Neuron (in vitro differentiated cells): Measurements from ENCODE around the gene RPS19.
"Not testable (repeated sequence)": the region's sequence is repeated elsewhere in the genome, so short reads cannot be mapped to it uniquely, and the experiment has no call there.

Experiments used
- H2AFZ ChIP-seq: one replicate; pipeline ENCODE4 v1.6.1; 2013; ENCODE audit warnings: low read depth, mild to moderate bottlenecking, inconsistent platforms, low read length, moderate library complexity
- H3K27me3 ChIP-seq: one replicate; pipeline ENCODE4 v1.6.1; 2013; ENCODE audit warnings: low read length; ENCODE audit not compliant: insufficient read depth
- H3K36me3 ChIP-seq: one replicate; pipeline ENCODE4 v1.6.1; 2013; ENCODE audit warnings: low read length; ENCODE audit not compliant: insufficient read depth
- H3K4me1 ChIP-seq: one replicate; pipeline ENCODE4 v1.6.1; 2013; ENCODE audit warnings: low read length; ENCODE audit not compliant: insufficient read depth
- H3K4me3 ChIP-seq: 2 replicates; pipeline ENCODE4 v1.5.1; 2013; ENCODE audit warnings: mild to moderate bottlenecking, low read length, moderate library complexity
- H3K9me3 ChIP-seq: one replicate; pipeline ENCODE4 v1.6.1; 2013; ENCODE audit warnings: low read length

RPS19 gene

GRCh38 chr19:41863209-41863931 lies 3.3 kb downstream of the RPS19 start:
- no peak overlapping the region for H3K4me3 ChIP-seq
- H3K9me3 ChIP-seq, result no peaks in the 10 kb centered on the region
- H2AFZ ChIP-seq, result no peak overlapping the region
- H3K4me1 ChIP-seq, result peaks cover 23% of the 10 kb centered on the region
- H3K27me3 ChIP-seq, result no peaks in the 10 kb centered on the region
- peaks cover 64% of the 10 kb centered on the region for H3K36me3 ChIP-seq

- peaks cover 74% of the 10 kb centered on the region for H3K36me3 ChIP-seq
- no peaks in the 10 kb centered on the region for H3K9me3 ChIP-seq
- peaks cover 21% of the 10 kb centered on the region for H3K4me1 ChIP-seq
- H2AFZ ChIP-seq, result no peak overlapping the region
- H3K4me3 ChIP-seq, result no peak overlapping the region
- H3K27me3 ChIP-seq, result no peaks in the 10 kb centered on the region
Observed at GRCh38 chr19:41864374-41864773, 4.3 kb downstream of the RPS19 start.

DNA sequence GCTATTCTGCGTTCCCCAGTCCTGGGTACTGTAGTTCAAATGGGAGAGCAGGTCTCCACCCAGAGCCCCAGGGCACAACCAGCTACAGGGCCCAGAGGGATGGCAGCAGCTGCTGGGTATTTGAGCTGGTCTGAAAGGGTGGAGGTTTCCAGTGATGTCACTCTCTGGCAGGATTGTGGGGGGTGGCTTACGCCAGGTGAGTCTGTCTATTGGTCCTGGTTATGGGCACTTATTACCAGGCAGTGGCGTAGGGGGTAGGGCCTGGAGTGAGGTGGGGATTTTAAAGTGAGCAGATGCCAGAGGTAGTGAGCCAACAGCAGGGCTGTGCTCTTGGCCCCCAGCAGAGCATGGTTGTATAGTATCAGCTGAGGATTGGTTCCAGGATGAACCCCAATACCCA lies 6.2 kb downstream of the RPS19 start:
- Histone ChIP-seq H3K9me3 (no peaks in the 10 kb centered on the region), H2AFZ (no peak overlapping the region), H3K27me3 (no peaks in the 10 kb centered on the region), H3K36me3 (peaks cover 86% of the 10 kb centered on the region), H3K4me3 (no peak overlapping the region), H3K4me1 (peaks cover 15% of the 10 kb centered on the region)

DNA sequence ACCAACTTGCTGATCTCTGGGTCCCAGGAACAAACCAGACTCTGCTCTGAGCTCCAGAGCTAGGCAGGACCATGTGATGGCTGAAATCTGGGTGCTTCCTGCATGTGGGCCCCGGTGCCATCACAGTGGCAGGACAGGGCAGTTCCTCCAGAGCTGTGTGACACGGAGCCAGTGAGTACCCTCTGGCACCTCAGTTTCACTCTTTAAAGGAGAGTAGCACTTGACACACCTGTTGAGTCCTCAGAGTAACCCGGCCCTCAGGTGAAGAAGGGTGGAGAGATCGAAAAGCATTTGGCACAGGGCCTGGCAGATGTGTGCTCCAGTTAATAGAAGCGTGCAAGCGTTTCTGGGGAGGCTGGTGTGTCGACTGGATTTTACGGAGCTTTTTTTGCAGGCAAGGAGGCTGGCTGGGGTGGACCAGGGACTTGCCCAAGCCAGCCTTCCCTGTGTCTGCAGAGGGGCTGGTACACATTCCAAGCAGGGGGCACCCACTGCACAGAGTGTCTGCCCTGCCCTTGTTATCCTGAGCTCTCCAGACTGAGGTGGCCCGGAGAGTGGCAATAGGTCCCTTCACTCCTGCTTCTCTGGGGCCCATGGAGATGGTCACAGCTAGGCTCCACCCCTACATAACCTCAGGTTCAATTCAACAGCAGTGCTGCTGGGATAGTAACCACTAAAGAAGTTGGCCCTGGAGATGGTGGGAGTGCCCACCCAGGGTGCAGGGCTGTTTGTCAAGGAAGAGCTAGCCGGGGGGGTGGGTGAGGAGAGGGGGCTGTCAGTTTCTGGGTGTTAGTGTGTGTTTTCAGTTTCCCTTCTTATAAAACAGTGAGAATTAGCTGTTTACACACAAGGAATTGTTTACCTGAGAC lies 8.3 kb downstream of the RPS19 start:
- H3K4me1 ChIP-seq, result no peaks in the 10 kb centered on the region
- H3K9me3 ChIP-seq, result no peaks in the 10 kb centered on the region
- no peak overlapping the region for H3K4me3 ChIP-seq
- H3K36me3 ChIP-seq, result peaks cover 73% of the 10 kb centered on the region
- H2AFZ ChIP-seq, result no peak overlapping the region
- no peaks in the 10 kb centered on the region for H3K27me3 ChIP-seq

- Histone ChIP-seq H2AFZ (no peak overlapping the region), H3K27me3 (no peaks in the 10 kb centered on the region), H3K9me3 (no peaks in the 10 kb centered on the region), H3K36me3 (peaks cover 68% of the 10 kb centered on the region), H3K4me1 (no peaks in the 10 kb centered on the region), H3K4me3 (no peak overlapping the region)
Observed at GRCh38 chr19:41868989-41869300, 8.9 kb downstream of the RPS19 start.

DNA sequence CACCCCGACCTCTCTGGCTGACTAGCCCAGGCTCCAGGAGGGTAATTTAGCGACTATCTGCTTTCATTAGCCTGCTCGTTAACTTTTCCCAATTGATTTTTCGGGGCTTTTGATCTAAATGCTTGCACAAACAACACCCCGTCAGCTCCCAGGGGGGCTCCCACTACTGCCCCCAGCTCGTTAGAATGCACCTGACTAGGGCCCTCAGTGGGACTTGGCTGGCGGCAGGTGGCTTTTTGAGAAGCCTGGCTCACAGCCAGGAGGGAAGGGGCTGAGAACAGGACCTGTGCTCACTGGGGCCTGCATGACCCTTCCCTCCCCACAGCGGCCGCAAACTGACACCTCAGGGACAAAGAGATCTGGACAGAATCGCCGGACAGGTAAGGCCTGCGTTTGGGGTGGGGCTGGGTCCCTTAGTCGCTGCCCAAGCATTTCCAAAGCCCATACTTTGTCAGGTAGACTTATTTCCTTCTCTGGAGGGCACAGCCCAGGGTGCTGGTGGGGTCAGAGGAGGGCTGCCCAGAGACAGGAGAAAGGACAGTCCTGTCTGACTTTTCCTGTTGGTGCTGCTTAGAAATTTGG lies 9.4 kb downstream of the RPS19 start:
- H3K27me3 ChIP-seq, result no peaks in the 10 kb centered on the region
- no peak overlapping the region for H3K4me3 ChIP-seq
- H3K36me3 ChIP-seq, result peaks cover 63% of the 10 kb centered on the region
- no peaks in the 10 kb centered on the region for H3K9me3 ChIP-seq
- H2AFZ ChIP-seq, result no peak overlapping the region
- no peaks in the 10 kb centered on the region for H3K4me1 ChIP-seq

DNA sequence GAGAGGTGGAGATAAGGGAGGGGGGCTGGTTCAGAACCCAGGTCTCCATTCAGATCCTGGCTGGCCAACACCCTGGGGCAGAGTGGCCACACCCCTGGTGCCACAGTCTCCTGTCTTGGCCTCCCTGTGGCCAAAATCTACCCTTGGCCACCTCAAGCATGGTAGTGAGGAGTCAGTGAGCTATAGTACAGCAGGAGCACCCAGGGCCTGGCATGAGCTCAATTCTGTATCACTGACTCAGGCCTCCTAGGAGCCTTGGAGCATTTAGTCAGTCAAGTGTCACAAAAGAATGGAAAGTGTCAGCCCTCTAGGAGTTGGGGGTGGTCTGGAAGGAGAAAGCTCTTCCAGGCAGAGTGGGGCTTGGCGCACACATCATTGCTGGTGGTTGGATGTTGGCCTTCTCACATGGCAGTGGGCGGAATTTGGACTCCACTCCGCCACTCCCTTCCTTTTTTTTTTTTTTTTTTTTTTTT lies 10.4 kb downstream of the RPS19 start:
- Histone ChIP-seq H3K4me3 (no peak overlapping the region), H3K27me3 (no peaks in the 10 kb centered on the region), H2AFZ (no peak overlapping the region), H3K9me3 (no peaks in the 10 kb centered on the region), H3K4me1 (no peaks in the 10 kb centered on the region), H3K36me3 (peaks cover 53% of the 10 kb centered on the region)

GRCh38 chr19:41871573-41872383 lies 11.7 kb downstream of the RPS19 start:
- no peak overlapping the region for H2AFZ ChIP-seq
- H3K9me3 ChIP-seq, result no peaks in the 10 kb centered on the region
- H3K36me3 ChIP-seq, result peaks cover 47% of the 10 kb centered on the region
- H3K4me3 ChIP-seq, result no peak overlapping the region
- peaks cover 2% of the 10 kb centered on the region for H3K27me3 ChIP-seq
- H3K4me1 ChIP-seq, result no peaks in the 10 kb centered on the region

DNA sequence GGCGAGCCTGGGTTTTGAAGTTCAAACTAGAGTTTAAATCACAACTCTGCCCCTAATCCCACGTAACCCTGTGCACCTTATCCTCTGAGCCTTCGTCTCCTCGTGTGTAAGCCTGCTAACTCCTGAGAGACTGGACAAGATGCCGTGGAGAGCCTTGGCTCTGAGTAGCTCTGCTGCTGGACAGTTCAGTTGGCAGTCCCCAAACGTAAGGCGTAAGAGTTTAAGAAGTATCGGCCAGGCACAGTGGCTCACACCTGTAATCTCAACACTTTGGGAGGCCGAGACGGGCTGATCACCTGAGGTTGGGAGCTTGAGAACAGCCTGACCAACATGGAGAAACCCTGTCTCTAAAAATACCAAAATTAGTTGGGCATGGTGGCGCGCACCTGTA lies 12.3 kb downstream of the RPS19 start:
- H3K4me1 ChIP-seq, result no peaks in the 10 kb centered on the region
- peaks cover 7% of the 10 kb centered on the region for H3K27me3 ChIP-seq
- H3K4me3 ChIP-seq, result no peak overlapping the region
- peaks cover 44% of the 10 kb centered on the region for H3K36me3 ChIP-seq
- H2AFZ ChIP-seq, result no peak overlapping the region
- H3K9me3 ChIP-seq, result no peaks in the 10 kb centered on the region

DNA sequence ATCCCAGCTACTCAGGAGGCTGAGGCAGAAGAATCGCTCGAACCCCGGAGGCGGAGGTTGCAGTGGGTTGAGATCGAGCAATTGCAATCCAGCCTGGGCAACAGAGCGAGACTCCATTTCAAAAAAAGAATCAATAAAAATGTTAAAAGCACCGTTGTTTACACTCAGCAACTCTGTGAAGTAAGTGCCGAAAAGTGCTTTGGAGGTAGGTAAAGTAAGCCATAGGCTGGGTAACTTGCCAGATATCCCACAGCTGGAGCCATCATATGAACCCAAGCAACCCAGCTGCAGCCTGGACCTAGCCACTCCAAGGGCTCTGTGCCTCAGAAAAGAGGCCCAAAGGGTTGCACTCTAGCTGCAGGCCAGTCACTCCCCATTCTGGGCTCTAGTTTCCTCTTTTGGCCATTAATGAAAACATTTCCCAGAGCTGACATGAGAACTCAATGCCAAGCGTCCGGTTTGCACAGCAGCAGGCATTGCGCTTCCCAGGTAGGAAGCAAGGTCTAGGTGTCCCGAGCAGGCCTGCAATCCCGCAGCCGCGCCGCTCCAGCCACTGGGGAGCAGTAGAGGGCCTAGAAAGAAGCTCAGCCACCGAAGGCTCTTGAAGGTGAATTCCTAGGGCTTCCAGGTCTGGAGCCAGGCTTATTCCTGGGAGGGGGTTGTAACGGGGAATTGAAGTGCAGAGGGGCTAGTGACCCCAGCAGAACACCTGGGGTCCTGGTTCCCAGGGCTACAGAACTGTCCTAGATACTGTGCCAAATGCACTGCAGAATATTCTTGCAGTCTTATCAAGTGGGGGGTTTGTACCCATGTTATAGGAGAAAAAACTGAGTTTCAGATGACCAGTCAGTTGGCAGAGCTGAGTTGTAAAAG lies 13.0 kb downstream of the RPS19 start:
- Histone ChIP-seq H3K36me3 (peaks cover 38% of the 10 kb centered on the region), H3K9me3 (no peaks in the 10 kb centered on the region), H3K27me3 (peaks cover 10% of the 10 kb centered on the region), H2AFZ (no peak overlapping the region), H3K4me3 (no peak overlapping the region), H3K4me1 (no peaks in the 10 kb centered on the region)

DNA sequence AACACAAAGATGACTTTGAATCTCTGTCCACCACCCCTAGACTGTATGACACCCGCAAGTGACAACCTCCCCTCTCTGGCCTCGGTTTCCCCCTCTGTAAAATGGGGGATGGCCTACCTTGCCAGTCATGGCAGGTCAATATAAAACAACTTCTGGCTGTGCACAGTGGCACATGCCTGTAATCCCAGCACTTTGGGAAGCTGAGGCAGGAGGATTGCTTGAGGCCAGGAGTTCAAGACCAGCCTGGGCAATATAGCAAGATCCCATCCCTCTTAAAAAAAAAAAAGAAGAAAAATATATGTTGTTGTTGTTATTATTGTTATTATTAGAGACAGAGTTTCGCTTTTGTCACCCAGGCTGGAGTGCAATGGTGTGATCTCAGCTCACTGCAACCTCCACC lies 15.9 kb downstream of the RPS19 start:
- not testable (repeated sequence) for H2AFZ ChIP-seq, H3K4me3 ChIP-seq, H3K9me3 ChIP-seq, H3K4me1 ChIP-seq
- Histone ChIP-seq H3K36me3 (peaks cover 10% of the 10 kb centered on the region), H3K27me3 (peaks cover 15% of the 10 kb centered on the region)
